ENCODE results near the gene PARP15.
"Not testable (repeated sequence)": the region's sequence is repeated elsewhere in the genome, so short reads cannot be mapped to it uniquely, and the experiment has no call there.

The PARP15 gene

DNA sequence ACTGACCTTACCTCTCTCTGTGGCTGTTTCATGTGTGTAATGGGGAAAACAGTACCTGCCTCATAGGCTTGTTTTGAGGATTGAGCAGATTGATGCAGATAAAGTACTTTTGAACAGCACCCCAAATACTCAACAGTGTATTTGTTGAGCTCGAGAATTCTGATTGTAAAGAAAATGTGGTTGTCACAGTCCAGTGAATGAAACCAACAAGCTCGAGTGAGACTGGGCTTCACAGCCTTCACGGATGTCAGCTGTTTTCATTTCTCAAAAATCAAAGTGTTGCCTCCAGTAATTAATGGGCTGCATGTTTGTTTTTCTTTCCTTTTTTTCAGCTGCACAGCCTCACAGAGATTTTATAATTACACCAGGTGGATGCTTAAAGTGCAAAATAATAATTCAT, 43.7 kb downstream of the PARP15 start:
- DNase-seq, result no peak

DNA sequence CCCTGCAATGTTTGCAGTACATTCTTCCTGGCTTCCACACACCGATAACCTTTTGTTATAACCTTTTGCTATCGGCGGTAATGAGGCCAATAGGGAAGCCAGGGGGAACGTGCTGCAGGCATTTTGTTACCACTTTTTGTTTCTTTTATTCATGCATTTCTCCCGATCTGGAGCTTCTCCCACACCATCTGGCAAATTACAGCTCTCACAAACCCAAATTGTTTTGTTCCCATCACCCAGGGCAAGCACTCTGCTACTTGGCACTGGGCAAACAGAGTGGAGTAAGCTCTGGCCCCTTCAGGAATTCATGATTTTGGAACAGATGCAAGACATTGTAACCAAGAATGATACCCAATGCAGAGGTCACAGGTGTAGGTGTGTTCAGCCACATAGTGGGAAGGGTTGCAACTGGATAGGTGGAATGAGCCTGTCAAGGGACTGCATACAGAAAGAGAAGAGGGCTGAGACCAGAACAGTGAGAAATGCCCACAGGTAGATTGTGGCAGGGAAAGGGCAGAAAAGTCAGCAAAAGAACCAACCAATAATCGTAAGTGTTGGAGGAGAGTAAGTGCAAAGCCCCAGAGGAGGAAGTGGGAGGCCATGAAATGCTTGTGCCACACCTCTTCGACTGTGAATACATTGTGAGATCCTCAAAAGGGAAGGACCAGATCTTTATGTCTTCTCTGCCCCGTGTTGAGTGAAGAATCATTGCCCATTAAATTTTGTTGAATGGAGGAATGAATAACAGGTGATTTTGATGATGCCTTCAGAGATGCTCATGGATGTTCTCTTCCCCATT, 45.8 kb downstream of the PARP15 start:
- no peak for DNase-seq

DNA sequence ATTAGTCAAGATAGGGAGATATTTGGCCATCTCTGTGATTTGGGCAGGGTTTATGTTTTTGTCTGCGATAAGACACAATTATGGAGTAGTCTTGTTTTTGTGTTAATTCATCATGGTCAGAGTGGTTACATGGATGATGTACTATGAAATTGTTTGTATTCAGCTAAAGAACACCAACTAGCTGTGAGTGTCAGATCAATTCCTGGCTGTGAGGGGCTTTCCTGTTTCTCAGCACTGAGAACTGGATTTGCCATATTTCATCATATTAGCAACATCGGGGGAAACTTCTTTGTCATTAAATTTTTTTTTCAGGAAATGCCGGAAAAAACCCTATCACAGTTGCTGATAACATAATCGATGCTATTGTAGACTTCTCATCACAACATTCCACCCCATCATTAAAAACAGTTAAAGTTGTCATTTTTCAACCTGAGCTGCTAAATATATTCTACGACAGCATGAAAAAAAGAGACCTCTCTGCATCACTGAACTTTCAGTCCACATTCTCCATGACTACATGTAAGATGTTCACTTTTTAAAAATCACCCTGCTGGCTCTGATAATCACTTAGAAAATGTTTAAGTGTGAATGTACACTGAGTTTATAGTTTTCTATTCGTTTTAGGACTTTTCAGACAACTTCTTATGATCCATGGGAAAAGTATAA, 49.2 kb downstream of the PARP15 start:
- DNase-seq, result no peak

DNA sequence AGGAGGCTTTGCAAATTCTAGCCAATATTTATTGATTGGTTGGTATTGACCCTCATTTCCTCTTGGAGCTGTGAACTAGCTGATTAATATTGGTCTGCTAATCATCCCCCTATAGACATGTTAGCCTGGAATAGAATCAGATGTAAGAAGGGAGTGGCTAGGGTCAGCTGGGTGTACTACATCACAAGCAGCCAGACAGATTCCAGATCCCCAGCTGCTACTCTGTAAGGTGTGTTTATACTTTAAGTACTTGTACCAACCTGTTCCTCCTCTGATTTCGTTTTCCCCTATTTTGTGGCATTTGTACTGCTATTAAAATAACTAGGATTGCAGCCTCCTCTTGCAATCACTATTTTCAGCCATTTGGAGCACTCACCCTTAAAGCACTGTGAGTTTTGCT, 49.9 kb downstream of the PARP15 start:
- DNase-seq, result no peak

DNA sequence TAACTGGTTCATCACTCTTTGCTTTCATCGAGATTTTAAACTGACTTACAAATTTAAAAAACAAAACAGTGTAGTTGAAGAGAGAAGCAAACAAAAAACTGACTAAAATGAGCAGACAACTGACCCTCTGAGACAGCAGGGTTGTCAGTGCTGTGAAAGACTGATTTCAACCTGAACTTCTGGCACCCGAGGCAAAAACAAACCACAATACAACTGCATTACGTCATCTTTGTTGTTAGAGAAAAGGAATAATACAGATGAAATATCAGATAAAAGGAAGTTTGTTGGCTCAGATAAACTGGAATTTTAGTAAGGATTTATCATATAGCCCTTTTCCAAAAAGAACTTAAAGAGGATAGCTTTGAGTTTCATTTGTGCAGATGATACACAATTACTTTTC, 51.1 kb downstream of the PARP15 start:
- no peak for DNase-seq

DNA sequence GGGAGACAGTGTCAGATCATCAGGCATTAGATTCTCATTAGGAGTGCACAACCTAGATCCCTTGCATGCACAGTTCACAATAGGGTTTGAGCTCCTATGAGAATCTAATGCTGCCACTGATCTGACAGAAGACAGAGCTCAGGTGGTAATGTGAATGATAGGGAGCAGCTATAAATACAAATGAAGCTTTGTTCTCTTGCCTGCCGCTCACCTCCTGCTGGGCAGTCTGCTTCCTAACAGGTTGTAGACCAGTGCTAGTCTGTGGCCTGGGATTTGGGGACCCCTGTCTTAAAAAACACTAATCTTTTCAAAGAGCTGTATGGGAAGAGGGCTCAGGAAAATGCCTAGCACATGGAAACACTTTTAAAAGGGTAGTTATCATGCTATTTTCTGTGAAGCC, 52.3 kb downstream of the PARP15 start:
- no peak for DNase-seq

DNA sequence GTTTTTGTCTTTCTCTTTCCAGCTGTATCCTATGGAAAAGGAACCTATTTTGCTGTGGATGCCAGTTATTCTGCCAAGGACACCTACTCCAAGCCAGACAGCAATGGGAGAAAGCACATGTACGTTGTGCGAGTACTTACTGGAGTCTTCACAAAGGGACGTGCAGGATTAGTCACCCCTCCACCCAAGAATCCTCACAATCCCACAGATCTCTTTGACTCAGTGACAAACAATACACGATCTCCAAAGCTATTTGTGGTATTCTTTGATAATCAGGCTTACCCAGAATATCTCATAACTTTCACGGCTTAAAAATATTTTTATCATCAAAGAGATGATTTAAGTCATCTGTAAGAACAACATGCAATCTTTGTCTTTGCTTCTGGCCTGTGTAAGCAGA, 58.3 kb downstream of the PARP15 start:
- no peak for DNase-seq

DNA sequence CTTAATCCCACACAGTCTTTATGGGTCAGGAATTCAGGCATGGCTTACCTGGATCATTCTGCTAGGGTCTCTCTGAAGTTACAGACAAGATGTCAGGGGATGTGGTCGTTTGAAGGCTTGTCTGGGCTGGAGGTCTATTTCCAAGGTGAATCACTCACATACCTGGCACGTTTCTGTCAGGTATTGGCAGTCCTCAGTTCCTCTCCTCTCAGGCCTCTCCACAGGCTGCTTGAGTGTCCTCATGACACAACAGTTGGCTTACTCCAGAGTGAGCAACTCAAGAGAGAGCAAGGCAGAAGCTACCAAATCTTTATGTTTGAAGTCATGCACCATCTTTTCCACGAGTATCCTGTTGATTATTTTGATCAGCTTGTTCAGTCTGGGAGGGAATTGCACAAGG, 59.2 kb downstream of the PARP15 start:
- no peak for DNase-seq

DNA sequence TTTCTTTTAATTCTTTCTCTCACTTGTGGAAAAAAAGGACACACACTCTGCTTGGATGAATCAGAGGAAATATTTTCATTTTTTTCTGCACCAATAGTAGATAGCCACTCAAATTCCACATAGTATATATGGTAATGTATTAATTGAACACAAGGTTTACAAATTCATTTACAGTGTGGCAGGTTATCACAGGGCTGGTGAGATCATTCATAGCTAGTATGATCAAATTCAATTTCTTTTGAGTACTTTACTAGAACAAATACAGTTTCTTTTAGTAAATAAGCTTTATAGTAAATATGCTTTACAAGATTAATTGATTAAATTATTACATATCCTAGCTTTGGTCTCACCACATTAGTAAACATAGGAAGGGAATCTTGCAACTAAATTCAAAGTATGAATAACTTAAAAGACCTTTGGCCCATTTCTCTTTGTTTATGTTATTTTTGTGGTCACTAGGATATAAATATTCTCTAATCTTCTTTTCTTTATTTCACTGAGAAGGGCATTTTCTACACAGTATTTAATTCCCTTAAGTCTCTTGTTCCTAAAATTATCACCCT, 63.1 kb downstream of the PARP15 start:
- DNase-seq, result no peak

DNA sequence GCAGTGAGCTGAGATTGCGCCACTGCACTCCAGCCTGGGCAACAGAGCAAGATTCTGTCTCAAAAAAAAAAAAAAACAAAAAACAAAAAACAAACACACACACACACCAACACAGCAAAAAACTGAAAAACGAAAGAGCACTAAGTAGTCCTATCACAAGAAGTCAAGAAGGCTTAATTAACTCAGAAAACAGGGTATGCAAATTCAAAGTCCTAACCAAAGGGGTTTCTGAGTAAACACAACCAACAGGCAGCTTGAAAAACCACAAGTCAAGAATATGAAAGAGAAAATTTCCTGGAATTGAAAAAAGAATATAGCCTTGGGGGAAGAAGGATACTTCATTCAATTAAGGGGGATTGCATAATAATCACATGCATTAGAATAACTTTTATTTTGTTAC, 65.5 kb downstream of the PARP15 start:
- DNase-seq, result no peak

DNA sequence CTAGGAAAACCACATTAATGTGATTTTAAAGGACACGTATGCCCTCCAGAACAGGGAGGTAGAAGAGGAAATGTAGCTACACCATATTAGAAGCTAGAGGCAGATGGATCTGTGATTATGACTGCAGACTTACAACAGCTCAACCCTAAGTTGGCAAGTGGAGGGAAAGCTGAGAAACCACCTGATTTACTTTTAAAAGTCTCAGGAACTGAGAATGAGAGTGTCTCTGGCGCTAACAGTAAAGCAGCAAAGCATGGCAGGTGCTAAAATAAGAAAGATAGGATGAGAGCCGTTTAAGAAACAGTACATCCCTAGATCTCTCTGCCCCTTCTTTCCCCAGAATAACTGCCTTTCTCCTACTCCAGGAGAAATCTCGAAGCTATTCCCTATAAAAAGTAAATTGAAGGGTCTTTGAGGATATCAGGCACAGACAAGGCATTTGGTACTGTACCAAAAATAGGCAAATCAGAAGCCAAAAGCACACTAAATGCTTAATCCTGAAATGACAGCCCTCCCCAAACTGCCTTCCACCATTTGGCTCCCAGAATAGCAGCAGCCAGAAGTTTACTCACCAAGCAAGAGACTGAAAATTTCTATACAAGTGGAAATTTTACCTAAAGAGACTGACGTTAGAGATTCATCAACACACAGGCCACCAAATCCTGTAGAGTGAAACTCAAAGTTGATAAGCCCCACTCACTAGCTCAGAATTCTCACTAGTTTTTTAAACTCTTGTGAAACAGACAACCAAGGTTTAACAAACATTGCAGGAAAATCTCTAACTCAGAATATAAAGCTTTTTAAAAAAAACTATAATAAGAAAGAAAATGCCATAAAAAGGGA, 68.9 kb downstream of the PARP15 start:
- DNase-seq, result no peak

DNA sequence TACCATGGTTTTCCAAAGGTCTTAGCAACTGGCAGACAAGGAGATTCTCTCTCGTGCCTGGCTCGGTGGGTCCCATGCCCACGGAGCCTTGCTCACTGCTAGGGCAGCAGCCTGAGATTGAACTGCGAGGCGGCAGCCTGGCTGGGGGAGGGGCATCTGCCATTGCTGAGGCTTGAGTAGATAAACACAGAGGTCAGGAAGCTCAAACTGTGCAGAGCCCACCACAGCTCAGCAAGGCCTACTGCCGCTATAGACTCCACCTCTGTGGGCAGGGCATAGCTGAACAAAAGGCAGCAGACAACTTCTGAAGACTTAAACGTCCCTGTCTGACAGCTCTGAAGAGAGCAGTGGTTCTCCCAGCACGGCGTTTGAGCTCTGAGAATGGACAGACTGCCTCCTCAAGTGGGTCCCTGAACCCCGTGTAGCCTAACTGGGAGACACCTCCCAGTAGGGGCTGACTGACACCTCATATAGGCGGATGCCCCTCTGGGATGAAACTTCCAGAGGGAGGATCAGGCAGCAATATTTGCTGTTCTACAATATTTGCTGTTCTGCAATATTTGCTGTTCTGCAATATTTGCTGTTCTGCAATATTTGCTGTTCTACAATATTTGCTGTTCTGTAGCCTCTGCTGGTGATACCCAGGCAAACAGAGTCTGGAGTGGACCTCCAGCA, 73.9 kb downstream of the PARP15 start:
- DNase-seq, result not testable (repeated sequence)

DNA sequence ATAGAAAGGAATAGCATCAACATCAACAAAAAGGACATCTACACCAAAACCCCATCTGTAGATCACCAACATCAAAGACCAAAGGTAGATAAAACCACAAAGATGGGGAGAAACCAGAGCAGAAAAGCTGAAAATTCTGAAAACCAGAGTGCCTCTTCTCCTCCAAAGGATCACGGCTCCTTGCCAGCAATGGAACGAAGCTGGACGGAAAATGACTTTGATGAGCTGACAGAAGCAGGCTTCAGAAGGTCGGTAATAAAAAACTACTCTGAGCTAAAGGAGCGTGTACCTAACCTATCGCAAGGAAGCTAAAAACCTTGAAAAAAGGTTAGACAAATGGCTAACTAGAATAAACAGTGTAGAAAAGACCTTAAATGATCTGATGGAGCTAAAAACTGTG, 74.5 kb downstream of the PARP15 start:
- DNase-seq, result not testable (repeated sequence)

DNA sequence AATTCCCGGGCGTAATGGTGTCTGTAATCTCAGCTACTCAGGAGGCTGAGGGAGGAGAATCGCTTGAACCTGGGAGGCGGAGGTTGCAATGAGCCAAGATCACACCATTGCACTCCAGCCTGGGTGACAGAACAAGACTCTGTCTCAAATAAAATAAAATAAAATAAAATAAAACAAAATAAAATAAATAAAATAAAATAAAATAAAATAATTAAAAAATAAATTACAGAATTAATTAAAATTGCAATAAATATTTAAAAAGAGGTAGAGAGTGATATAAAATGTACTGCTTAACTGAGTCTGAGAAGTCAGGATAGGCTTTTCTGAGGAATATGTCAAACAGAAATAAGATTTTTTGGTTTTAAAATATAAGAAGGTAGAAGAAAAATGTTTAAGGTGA, 80.9 kb downstream of the PARP15 start:
- DNase-seq, result not testable (repeated sequence)

DNA sequence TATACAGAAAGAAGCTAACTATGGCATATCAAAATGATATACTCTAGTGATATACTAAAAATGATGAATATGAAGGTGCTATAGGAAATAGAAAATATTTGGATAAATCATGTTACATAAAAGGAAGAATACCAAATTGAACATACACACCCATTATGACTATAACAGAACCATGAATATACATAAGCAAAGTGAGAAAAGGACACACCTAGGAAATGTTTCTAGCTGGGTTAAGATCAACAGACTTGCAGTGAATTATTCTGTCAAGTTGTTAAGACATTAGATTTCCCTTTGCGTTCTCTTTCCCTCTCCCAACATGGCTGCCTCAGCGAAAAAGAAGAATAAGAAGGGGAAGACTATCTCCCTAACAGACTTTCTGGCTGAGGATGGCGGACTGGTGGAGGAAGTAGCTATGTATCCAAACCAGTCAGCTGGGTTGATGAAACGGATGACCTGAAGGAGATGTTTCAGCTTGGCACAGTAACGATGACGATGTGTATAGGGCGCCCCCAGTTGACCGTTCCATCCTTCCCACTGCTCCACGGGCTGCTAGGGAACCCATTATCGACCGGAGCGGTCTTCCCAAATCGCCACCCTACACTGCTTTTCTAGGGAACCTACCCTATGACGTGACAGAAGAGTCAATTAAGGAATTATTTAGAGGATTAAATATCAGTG, 83.0 kb downstream of the PARP15 start:
- no peak for DNase-seq

DNA sequence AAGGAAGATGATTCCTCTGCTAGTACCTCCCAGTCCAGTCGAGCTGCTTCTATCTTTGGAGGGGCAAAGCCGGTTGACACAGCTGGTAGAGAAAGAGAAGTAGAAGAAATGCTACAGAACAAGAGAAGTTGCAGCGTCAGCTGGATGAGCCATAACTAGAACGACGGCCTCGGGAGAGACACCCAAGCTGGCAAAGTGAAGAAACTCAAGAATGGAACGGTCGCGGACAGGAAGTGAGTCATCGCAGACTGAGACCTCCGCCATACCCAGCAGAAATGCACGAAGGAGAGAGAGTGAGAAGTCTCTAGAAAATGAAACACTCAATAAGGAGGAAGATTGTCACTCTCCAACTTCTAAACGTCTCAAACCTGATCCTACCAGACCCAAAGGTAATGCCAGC, 84.2 kb downstream of the PARP15 start:
- DNase-seq, result peak in 1 of 2 experiments; percentile 32

DNA sequence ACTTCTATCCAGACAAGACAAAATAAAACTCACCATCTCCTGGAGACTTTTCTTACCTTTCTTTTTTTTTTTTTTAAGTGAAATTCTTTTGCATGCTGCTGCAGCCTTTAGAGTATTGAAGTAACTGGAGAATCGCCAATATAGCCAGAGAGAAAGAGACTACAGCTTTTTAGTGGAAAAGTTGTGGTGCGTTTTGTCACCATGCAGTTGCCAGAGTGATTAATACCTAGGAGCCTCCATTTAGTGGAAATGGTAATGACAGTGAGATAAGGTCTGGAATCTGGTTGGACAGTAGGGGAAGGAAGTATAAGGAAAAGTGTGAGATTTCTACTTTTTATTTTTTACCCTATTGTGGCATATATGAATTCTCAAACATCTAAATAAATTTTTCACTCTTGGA, 85.1 kb downstream of the PARP15 start:
- no peak for DNase-seq

DNA sequence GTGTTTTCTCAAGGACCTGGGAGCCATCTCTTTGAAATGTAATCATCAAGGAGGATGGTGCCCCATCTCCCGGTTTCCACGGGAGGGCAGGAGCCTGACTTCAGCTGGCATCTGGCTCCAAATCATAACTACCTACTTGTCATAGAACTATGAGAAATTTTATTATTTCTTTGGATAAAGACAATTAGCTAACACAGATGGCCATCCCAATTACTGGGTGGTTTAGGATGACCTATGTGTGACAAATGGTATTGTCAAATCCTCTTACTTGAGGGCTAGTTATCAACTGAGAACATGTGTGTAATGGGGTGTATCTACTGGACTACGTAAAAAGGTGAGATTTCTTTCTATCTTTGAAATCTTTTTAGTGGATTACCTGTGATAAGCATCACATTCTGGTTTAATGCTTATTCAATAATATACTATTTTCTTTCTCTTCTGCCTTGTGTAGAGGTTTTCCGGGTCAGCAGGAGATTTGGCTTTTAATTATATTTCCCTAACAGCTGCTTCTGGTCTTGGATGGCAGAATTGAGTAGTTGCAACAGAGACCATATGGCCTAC, 87.9 kb downstream of the PARP15 start:
- no peak for DNase-seq

DNA sequence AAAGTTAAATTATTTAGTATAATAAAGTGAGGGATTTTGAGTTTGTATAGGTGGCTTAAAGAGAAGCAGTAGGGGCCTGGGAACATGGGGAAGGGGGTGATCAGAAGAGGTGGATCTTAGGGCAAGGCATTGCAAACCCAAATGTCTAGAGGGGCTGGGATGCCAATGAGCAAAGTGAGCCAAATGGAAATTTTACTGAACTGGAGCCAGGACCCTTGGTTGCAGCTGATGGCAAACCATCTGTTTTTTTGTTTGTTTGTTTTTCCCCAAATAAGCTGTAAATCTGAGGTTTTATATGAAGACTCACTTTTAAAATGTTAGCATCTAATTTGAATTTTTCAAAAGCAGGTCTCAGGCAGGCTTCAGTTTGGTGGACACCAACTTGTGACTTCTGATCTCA, 88.4 kb downstream of the PARP15 start:
- no peak for DNase-seq

DNA sequence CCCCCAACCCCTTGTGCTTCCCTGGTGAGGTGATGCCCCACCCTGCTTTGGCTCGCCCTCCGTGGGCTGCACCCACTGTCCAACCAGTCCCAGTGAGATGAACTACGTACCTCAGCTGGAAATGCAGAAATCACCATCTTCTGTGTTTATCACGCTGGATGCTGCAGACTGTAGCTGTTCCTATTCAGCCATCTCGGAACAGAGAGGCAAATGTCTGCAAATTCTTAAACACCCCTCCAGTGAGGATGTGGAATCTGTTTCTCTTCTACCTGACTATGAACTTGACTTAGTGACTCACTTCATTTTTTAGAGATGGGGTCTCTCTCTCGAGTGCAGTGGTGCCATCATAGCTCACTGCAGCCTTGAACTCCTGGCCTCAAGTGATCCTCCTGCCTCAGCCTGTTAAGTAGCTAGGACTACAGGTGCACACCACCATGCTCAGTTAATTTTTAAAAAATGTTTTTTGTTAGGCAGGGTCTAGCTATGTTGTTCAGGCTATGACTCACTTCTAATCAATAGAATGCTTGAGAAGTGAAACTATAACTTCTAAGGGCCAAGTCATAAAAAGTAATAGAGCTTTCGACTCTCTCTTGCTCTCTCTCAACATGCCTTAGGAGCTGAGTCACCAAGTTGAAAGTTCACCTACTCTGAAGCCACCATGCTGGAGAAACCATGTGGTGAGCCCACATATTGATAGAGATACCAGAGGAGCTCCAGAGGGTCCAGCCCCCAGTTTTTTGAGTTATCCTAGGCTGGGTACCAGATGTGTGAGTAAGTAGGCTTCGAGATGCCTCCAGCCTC, 91.7 kb downstream of the PARP15 start:
- DNase-seq, result peak; percentile 50 to 56

DNA sequence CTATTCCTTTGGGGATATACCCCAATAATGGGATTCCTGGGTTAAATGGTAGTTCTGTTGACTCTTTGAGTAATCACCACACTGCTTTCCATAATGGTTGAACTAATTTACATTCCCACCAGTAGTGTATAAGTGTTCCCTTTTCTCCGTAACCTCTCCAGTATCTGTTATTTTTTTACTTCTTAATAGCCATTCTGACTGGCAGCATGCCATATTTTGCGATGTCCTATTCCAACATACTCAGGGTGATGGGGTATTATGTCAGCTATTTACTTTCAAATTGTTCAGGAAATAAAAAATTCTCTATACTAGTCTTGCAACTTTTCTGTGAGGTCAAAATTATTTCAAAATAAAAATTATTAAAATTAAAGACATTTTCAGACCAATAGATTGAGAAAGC, 94.1 kb downstream of the PARP15 start:
- DNase-seq, result no peak

All from activated T-cell treated with anti-CD3 and anti-CD28 coated beads, Interleukin-2, amount 50 U/mL, for 48 hours (primary cell).